NCI-H1417 (cell line): ENCODE results near the gene SIM2.
A peak's percentile ranks its signal among the peaks of the same experiment; 100 is the strongest.

ENCODE experiments used
- DNase-seq, 3 experiments: peaks; one replicate each; lab custom pipeline; 2025; lab: John Stamatoyannopoulos, UW

SIM2 gene

GRCh38 chr21:36766511-36766910, 67.6 kb downstream of the SIM2 start:
- no peak for DNase-seq

- no peak for DNase-seq
Measured at GRCh38 chr21:36767096-36767495, 68.2 kb downstream of the SIM2 start.

GRCh38 chr21:36768496-36768895, 69.6 kb downstream of the SIM2 start:
- DNase-seq: no peak

GRCh38 chr21:36769051-36769839, 70.3 kb downstream of the SIM2 start:
- DNase-seq: peak in 1 of 3 experiments; percentile 31

- no peak for DNase-seq
Measured at GRCh38 chr21:36773117-36773516, 74.2 kb downstream of the SIM2 start.

- DNase-seq: no peak
Measured at GRCh38 chr21:36773995-36774394, 75.1 kb downstream of the SIM2 start.

- DNase-seq: no peak
Measured at GRCh38 chr21:36776981-36777617, 78.2 kb downstream of the SIM2 start.

- DNase-seq: no peak
Measured at GRCh38 chr21:36780861-36781260, 81.9 kb downstream of the SIM2 start.

- DNase-seq: no peak
Measured at GRCh38 chr21:36783612-36784374, 84.9 kb downstream of the SIM2 start.

GRCh38 chr21:36784947-36785346, 86.0 kb downstream of the SIM2 start:
- DNase-seq: no peak

GRCh38 chr21:36785615-36786014, 86.7 kb downstream of the SIM2 start:
- no peak for DNase-seq

GRCh38 chr21:36786186-36786585, 87.3 kb downstream of the SIM2 start:
- no peak for DNase-seq

GRCh38 chr21:36788120-36788638, 89.3 kb downstream of the SIM2 start:
- no peak for DNase-seq

GRCh38 chr21:36790616-36791015, 91.7 kb downstream of the SIM2 start:
- DNase-seq: no peak

- DNase-seq: no peak
Measured at GRCh38 chr21:36791180-36791579, 92.3 kb downstream of the SIM2 start.

- DNase-seq: peak in 2 of 3 experiments; percentile 37 to 70
Measured at GRCh38 chr21:36791695-36792470, 93.0 kb downstream of the SIM2 start.

- DNase-seq: peak in 2 of 3 experiments; percentile 37 to 70
Measured at GRCh38 chr21:36792505-36792967, 93.6 kb downstream of the SIM2 start.

- no peak for DNase-seq
Measured at GRCh38 chr21:36796070-36796469, 97.2 kb downstream of the SIM2 start.

GRCh38 chr21:36798491-36798890, 99.6 kb downstream of the SIM2 start:
- DNase-seq: no peak
